Measurements from ENCODE around the gene MYLK.

MYLK gene

DNA sequence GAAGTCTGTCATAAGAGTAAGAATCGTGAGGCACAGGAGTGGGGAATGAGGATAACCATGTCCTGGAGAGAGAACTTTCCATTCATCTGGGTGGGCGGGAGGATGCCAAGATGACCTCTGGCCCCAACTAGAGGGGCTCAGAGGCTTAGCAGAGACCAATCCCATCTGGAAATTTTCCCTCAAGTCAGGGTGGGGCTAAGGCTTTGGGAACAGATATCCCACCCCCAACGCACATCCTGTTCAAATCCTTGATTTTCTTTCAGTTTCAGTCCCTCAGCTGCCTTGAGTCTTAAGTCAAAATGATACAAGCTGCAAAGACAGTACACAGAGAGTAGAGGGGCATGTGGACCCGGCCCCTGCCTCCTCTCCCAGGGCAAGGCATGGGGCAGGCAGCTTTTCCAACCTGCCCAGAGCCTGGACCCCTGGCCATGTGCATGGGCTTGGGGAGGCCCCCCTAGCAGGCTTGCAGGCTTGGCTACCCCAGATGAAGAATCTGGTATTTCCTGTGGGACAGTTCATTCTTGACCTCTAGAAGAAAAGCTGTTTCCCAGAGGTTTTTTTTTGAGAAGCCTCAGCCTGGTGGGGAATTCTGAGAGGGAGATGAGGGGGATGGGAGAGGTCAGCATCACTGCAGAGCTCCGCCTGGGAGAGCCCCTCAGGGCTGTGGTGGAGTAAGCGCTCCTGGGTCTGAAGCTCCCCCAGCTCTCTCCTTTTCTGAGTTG is 189.6 kb downstream of the MYLK start:
- DNase-seq = no peak

- no peak for DNase-seq
Measured at GRCh38 chr3:123693584-123694190, 190.4 kb downstream of the MYLK start.

DNA sequence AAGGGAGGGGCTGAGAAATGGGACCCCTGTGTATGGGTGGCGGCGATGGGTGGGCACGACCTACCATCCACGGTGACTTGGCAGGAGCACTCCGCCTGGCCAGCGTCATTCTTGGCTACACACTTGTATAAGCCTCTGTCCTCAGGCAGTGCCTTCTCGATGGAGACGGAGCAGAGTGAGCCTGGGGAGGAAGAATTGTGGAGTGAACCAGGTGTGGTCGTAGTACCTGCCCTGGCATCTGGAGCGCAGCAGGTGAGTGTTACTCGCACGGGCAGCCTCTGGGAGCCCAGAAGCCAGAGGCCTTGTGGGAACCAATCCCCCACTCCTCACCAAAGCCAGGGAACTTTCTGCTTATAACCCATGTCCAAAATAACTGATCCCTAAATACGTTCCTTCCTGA is 191.5 kb downstream of the MYLK start:
- DNase-seq = no peak

DNA sequence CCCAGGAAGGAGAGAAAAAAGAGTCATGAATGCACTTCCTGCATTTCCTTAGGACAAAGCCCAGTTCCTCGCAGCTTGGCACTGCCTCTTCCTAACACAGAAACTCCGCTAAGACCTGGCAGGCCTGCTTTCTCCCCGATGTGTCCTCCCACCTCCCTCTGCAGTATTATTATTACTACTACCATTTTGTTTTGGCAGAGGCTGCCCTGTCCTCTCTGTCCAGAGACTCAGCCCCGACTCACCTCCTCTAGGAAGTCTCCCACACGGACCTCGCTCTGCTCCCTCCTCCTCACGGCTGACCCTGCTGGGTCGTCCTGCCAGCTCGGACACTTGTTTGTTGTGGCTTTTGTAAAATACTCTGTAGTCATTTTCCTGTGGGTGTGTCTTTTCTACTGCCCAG is 192.1 kb downstream of the MYLK start:
- DNase-seq = no peak

DNA sequence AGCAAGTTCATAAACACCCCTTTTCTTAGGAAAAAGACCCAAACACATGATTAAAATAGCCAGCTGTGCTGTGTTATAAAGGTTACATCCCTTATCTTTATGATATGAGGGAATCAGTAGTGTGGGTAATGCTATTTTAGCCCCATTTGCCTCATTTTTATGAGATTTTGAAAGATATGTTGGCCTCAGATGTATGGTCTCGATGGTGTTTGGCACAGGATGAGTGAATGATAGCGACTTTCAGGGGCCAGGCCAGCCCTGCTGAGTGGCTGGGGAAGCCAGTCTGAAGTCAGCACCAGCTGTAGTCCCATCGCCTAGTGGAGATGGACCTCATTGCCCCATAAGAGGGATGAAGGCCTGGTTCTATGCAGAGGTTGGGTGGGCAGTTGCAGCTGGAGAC is 194.3 kb downstream of the MYLK start:
- no peak for DNase-seq

GRCh38 chr3:123688241-123688747 is 195.8 kb downstream of the MYLK start:
- DNase-seq = no peak

GRCh38 chr3:123687286-123687685 is 196.8 kb downstream of the MYLK start:
- DNase-seq = no peak

- no peak for DNase-seq
Measured at GRCh38 chr3:123686251-123686650, 197.9 kb downstream of the MYLK start.

DNA sequence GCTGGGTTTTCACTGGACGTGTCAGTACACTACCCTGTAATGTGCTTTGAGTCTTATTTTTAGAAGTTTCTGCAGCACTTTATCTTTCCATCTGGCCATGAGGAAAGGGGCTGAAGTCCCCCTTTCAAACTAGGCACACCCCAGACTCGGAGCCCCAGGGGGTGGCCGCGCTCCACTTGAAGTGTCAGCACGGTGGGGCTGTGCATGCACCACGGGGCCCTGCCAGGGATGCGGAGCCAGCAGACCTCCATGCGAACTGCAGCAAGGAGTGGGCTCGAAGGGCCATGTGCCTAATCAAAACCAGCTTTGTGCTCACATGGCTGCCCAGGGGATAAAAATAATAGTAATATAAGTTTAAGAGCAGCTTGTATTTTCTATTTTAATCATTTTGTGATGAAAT is 198.4 kb downstream of the MYLK start:
- no peak for DNase-seq

- DNase-seq = no peak
Measured at GRCh38 chr3:123684636-123685035, 199.5 kb downstream of the MYLK start.

GRCh38 chr3:123684209-123684608 is 199.9 kb downstream of the MYLK start:
- no peak for DNase-seq

DNA sequence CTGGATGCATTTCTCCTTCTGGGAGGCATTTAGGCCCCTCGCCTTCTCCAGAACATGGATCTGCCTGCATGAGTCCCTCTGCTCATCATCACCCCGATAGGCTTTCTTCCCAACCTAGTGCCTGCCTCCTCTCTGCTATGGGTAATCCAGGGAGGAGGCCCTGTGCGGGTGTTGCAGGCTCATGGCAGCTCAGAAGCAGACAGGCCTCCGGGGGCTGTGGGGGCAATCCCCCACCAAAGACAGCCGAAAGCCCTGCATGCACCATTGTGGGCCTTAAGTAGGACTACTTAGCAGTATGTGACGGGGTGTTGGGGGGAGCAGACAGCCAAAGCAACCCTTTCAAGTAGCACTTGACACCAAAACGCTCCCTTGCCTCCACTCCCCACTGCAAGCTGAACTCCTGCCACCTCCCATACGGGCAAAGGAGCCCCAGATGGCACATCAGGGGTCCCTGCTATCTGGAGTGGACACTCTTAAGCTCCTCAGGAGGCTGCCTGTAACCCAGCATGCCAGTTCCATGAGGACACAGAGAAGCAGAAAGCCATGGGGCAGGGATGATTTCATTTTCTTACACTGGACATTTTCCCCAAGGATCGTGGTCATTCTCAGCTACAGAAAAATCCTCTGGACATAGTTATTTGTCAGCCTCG is 200.5 kb downstream of the MYLK start:
- no peak for DNase-seq

DNA sequence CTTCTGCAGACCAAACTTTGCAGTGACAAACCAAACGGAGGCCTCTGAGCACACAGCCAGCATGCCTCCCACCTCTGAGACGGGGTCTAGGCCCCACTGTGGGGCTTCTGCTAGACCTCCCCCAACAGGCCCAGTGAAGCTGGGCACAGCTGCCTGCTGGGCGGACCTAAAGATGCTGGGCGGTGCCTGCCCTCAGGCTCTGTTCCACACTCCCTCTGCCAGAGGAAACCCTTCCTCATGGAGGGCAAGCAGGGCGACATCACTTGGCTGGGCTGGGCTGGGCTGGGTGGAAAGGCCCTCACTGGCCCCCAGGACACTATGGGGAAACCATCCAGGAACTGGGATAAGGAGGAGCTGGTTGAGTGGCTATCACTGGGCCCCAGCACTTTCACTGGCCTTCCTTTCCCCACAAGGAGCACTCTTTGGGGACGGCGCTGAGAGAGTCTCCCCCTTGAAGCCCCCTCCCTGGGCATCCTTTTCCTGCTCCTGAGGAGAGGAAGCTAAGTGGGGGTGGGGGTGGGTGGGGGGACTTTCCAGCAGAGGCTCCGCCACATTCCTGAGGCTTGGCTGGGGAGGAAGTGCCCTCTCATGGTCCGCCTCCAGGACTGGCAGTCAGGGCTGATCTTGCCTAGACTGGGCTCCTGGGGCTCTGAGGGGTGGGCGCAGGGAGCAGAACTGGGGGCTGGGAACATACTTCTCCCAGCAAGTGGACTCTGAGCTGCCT is 201.2 kb downstream of the MYLK start:
- DNase-seq = no peak

DNA sequence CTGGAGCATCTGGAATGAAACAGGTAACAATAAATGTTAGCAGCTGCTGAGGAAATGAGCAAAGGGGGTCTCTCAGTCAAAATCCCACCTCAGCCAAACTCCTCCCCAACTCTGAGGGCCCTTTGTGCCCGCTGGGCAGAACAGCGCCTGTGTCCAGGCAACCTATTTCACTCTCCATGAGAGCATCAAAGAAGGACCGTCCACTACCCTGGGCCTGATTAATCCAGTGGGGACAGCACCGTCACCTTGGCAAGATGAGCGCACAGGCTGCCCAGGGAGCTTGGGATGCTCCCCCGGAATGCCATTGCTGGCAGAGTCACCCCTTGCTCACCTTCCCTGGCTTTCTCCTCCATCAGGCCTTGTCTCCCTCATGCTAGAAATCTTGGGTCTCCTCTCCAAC is 201.8 kb downstream of the MYLK start:
- DNase-seq = no peak

DNA sequence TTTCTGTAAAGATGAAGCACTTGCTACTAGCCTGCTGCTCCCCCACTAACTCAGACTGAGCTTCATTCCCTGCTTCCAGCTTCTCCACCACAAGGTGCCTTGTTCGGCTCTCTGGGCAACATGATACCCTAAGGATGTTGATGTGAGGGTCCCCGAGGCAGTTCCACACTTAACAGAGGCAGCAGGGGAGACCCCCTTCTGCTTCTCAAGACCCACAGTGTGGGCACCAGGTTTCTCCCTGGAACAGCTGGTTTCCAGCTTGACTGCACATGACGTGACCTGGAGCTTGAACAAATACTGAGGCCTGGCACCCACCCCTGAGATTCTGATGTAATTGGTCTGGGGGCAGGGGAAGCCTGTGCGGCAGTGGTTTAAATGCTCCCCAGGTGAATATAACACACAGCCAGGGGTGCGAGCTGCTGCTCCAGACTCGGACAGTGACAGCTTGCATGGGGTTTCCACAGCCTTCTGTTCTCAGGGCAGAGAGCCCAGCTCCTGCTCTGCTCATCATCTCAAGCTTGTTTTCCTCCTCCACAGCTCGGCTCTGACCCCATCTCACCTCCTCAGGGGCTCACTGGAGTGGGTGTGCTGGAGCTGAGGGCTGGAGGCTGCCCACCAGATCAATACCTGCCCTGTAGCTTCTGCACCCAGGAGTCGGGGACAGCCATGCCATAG is 204.3 kb downstream of the MYLK start:
- DNase-seq = no peak

DNA sequence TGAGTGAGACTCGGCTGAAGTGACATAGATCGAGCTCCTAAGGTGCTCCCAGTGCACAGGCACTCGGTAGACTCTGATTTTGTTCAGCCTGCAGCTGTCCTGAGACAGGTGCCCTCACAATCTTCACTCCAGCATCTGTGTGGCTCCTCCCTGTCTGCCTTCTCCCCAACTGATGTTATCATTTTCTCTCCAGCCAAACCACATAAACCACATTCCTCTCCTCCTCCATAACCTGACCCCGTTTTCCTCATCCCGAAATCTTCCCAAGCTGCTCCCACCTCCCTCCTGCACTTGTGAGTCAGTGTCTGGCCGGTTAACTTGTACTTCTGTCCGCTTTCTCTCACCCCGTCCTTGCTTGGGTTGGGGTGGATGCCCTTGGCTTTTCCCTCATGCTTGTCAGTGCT is 206.0 kb downstream of the MYLK start:
- no peak for DNase-seq

GRCh38 chr3:123672429-123673146 is 211.5 kb downstream of the MYLK start:
- no peak for DNase-seq

- DNase-seq = no peak
Measured at GRCh38 chr3:123670743-123671142, 213.4 kb downstream of the MYLK start.

- DNase-seq = no peak
Measured at GRCh38 chr3:123668906-123669305, 215.2 kb downstream of the MYLK start.

DNA sequence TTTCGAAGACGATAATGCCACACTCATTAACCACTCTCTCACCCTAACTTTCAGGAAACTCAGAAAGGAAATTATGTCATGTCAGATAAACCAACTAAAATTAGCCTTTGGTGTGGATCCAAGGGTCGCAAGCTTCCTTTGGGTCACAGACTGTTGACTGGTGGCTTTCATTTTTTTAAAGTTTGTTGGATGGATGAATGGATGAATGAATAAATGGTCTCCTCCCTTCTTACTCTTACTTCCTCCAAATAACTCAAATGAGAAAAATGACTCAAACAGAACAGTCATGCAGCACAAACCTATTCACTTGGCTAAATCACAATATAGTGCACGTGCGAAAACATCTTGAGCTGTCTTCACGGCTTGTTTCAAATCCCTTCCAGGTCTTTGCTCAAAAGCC is 216.3 kb downstream of the MYLK start:
- no peak for DNase-seq

GRCh38 chr3:123664753-123665152 is 219.4 kb downstream of the MYLK start:
- DNase-seq = no peak

DNA sequence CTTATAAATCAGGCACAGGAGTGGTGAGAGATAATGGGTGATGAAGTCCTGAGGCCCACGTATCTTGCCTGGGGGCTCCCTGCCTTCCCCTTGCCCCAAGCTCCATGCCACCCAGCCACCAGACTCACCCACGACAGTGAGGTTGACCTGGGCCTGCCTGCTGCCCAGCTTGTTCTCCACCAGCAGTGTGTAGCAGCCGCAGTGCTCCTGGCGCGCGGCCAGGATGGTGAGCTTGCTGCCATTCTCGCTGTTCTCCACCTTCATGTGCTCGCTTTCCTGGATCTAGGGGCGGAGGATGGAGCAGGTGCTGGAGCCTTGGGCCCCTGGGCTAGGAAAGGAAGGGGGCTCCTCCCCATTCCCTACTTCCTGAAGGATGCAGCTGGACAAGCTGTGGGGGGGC is 220.2 kb downstream of the MYLK start:
- DNase-seq = no peak

All from activated effector memory CD4-positive, alpha-beta T cell treated with anti-CD3 and anti-CD28 coated beads, Interleukin-2, amount 50 U/mL, for 16 hours (primary cell).